Neural cell (in vitro differentiated cells): ENCODE results near the gene KIAA2012. TPM values are rescaled to one million over a fixed set of nuclear protein-coding genes. Genes with fewer than 3 reads are reported as not detected.

Experiments
- H2AFZ ChIP-seq: fragments of 200-600, 300-800 bp; sonication (generic), shearing (Covaris generic); 2 replicates; pipeline ENCODE4 v1.6.0; 2014; ENCODE audit warnings: low read depth, mild to moderate bottlenecking, antibody characterized with exemption, low read length, moderate library complexity
- H3F3A ChIP-seq: fragments of 200-600 bp; shearing (Covaris generic); 2 replicates; pipeline ENCODE4 v1.6.1; 2016; ENCODE audit warnings: mild to moderate bottlenecking, moderate library complexity, mixed read lengths, antibody characterized with exemption, low read length; ENCODE audit not compliant: insufficient read depth, poor library complexity, severe bottlenecking
- H3K27ac ChIP-seq: fragments of 200-600, 300-800 bp; sonication (generic), shearing (Covaris generic); 2 replicates; pipeline ENCODE4 v1.5.1; 2014; ENCODE audit warnings: mild to moderate bottlenecking, low read length, moderate library complexity
- H3K27me3 ChIP-seq: fragments of 300-800, 200-600 bp; sonication (generic), shearing (Covaris generic); 2 replicates; pipeline ENCODE4 v1.6.0; 2014; ENCODE audit warnings: mild to moderate bottlenecking, low read depth, low read length, moderate library complexity; ENCODE audit not compliant: insufficient read depth
- H3K36me3 ChIP-seq: fragments of 300-800, 200-600 bp; sonication (generic), shearing (Covaris generic); 2 replicates; pipeline ENCODE4 v1.5.1; 2014; ENCODE audit warnings: mild to moderate bottlenecking, antibody characterized with exemption, low read length, moderate library complexity; ENCODE audit not compliant: insufficient read depth
- H3K4me2 ChIP-seq: fragments of 300-800, 200-600 bp; sonication (generic), shearing (Covaris generic); 2 replicates; pipeline ENCODE4 v1.6.0; 2014; ENCODE audit warnings: mild to moderate bottlenecking, low read length
- H3K4me3 ChIP-seq: fragments of 300-800, 200-600 bp; sonication (generic), shearing (Covaris generic); 2 replicates; pipeline ENCODE4 v1.5.1; 2014; ENCODE audit warnings: mild to moderate bottlenecking, low read length, moderate library complexity
- H3K79me2 ChIP-seq: fragments of 200-600 bp; shearing (Covaris generic); replicated peaks from 2 replicates; pipeline ENCODE4 v1.6.0; 2014; ENCODE audit warnings: mild to moderate bottlenecking, low read length, moderate library complexity; ENCODE audit not compliant: insufficient read depth
- H3K9ac ChIP-seq: fragments of 300-800, 200-600 bp; sonication (generic), shearing (Covaris generic); 2 replicates; pipeline ENCODE4 v1.6.1; 2016; ENCODE audit warnings: mild to moderate bottlenecking, low read length, mixed read lengths
- H3K9me2 ChIP-seq: fragments of 200-600 bp; shearing (Covaris generic); 2 replicates; pipeline ENCODE4 v1.6.1; 2016; ENCODE audit warnings: mild to moderate bottlenecking, low read length, mixed read lengths; ENCODE audit not compliant: insufficient read depth
- H3K9me3 ChIP-seq: fragments of 200-600, 300-800 bp; sonication (generic), shearing (Covaris generic); 2 replicates; pipeline ENCODE4 v1.6.1; 2016; ENCODE audit warnings: mild to moderate bottlenecking, mixed run types, low read length, moderate library complexity, mixed read lengths
- H4K20me1 ChIP-seq: fragments of 200-600 bp; shearing (Covaris generic); 2 replicates; pipeline ENCODE4 v1.6.1; 2016; ENCODE audit warnings: mild to moderate bottlenecking, mixed run types; ENCODE audit not compliant: insufficient read depth
- CTCF ChIP-seq: fragments of 450-650 bp; IDR thresholded peaks from 2 replicates; pipeline ENCODE4 v1.5.1; 2014; ENCODE audit warnings: antibody characterized with exemption, mild to moderate bottlenecking, moderate library complexity; ENCODE audit not compliant: poor library complexity, severe bottlenecking
- EP300 ChIP-seq: fragments of 450-650 bp; conservative IDR thresholded peaks from 2 replicates; pipeline ENCODE4 v1.6.1; 2014; ENCODE audit warnings: antibody characterized with exemption, mild to moderate bottlenecking, moderate library complexity; ENCODE audit not compliant: poor library complexity, severe bottlenecking
- EZH2 ChIP-seq: fragments of 200-600, 300-800 bp; shearing (Covaris generic), sonication (generic); IDR thresholded peaks from 2 replicates; pipeline ENCODE4 v1.6.1; 2014; ENCODE audit warnings: antibody characterized with exemption, low read length, borderline replicate concordance, mild to moderate bottlenecking; ENCODE audit not compliant: insufficient read depth, poor library complexity, severe bottlenecking
- MXI1 ChIP-seq: fragments of 450-650 bp; conservative IDR thresholded peaks from 2 replicates; pipeline ENCODE4 v1.6.1; 2014; ENCODE audit warnings: antibody characterized with exemption, mild to moderate bottlenecking; ENCODE audit not compliant: poor library complexity, severe bottlenecking
- POLR2AphosphoS5 ChIP-seq: IDR thresholded peaks from 2 replicates; pipeline ENCODE4 v1.6.1; 2012
- RAD21 ChIP-seq: fragments of 450-650 bp; conservative IDR thresholded peaks from 2 replicates; pipeline ENCODE4 v1.6.1; 2014; ENCODE audit warnings: antibody characterized with exemption, mild to moderate bottlenecking, moderate library complexity
- REST ChIP-seq: IDR thresholded peaks from 2 replicates; pipeline ENCODE4 v1.6.1; 2012; ENCODE audit warnings: borderline replicate concordance
- SMC3 ChIP-seq: fragments of 450-650 bp; conservative IDR thresholded peaks from 2 replicates; pipeline ENCODE4 v1.6.1; 2014; ENCODE audit warnings: antibody characterized with exemption, mild to moderate bottlenecking, moderate library complexity; ENCODE audit not compliant: poor library complexity
- TAF1 ChIP-seq: IDR thresholded peaks from 2 replicates; pipeline ENCODE4 v1.6.1; 2012; ENCODE audit warnings: low read depth
- polyA plus RNA-seq: library from polyadenylated mRNA; depleted of rRNA; stranded (reverse); fragments of >200 nt; gene quantifications from 2 replicates; pipeline ENCODE4 v1.2.3, GENCODE V29; 2014

The KIAA2012 gene
- polyA plus RNA-seq, 1 donor from 2014 or later, result not detected

GRCh38 chr2:202109737-202110184 is 36.7 kb downstream of the KIAA2012 start:
- TF ChIP-seq RAD21 (no peak), CTCF (no peak), POLR2AphosphoS5 (no peak), SMC3 (no peak), MXI1 (no peak), TAF1 (no peak), EP300 (no peak), EZH2 (no peak), REST (no peak)
- Histone ChIP-seq H3K27ac (no peak overlapping the region), H3K4me2 (no peak overlapping the region)

GRCh38 chr2:202110491-202110890 is 37.4 kb downstream of the KIAA2012 start:
- no peaks in the 10 kb centered on the region for H3F3A ChIP-seq
- H3K27ac ChIP-seq, result no peak overlapping the region
- no peaks in the 10 kb centered on the region for H4K20me1 ChIP-seq
- no peaks in the 10 kb centered on the region for H3K9me2 ChIP-seq
- no peaks in the 10 kb centered on the region for H3K36me3 ChIP-seq
- no peaks in the 10 kb centered on the region for H3K79me2 ChIP-seq
- no peak overlapping the region for H3K4me2 ChIP-seq
- no peak overlapping the region for H3K4me3 ChIP-seq
- TF ChIP-seq EP300 (no peak), CTCF (no peak), EZH2 (no peak), REST (no peak), MXI1 (no peak), RAD21 (no peak)
- no peak overlapping the region for H2AFZ ChIP-seq
- no peak overlapping the region for H3K9ac ChIP-seq
- no peaks in the 10 kb centered on the region for H3K27me3 ChIP-seq
- H3K9me3 ChIP-seq, result no peaks in the 10 kb centered on the region

More at GRCh38 chr2:202109737-202110184, 36.7 kb downstream of the KIAA2012 start:
- H3K9me3 ChIP-seq, result no peaks in the 10 kb centered on the region
- H3F3A ChIP-seq, result no peaks in the 10 kb centered on the region
- H3K27me3 ChIP-seq, result no peaks in the 10 kb centered on the region
- no peak overlapping the region for H3K9ac ChIP-seq
- no peaks in the 10 kb centered on the region for H3K79me2 ChIP-seq
- no peaks in the 10 kb centered on the region for H3K36me3 ChIP-seq
- no peaks in the 10 kb centered on the region for H4K20me1 ChIP-seq
- H2AFZ ChIP-seq, result no peak overlapping the region
- H3K4me3 ChIP-seq, result no peak overlapping the region
- H3K9me2 ChIP-seq, result no peaks in the 10 kb centered on the region
